HEK293 (cell line): Measurements from ENCODE around the gene DOCK4.
A peak's percentile ranks its signal among the peaks of the same experiment; 100 is the strongest.

Source experiments
- GLIS1 ChIP-seq: fragments of 450-650 bp; formaldehyde crosslinking; IDR thresholded peaks from 2 replicates; pipeline ENCODE4 v1.5.1; 2016; ENCODE audit warnings: missing biosample characterization, missing genetic modification characterization
- HOXC10 ChIP-seq: sonication (generic); formaldehyde crosslinking; IDR thresholded peaks from 2 replicates; pipeline ENCODE4 v1.8.1; 2023; ENCODE audit warnings: mild to moderate bottlenecking, missing genetic modification reagents
- YY1 ChIP-seq: fragments of 450-650 bp; formaldehyde crosslinking; IDR thresholded peaks from 2 replicates; pipeline ENCODE4 v1.5.1; 2018; ENCODE audit warnings: missing biosample characterization, missing genetic modification characterization
- ZBTB17 ChIP-seq: fragments of 450-650 bp; formaldehyde crosslinking; IDR thresholded peaks from 2 replicates; pipeline ENCODE4 v1.5.1; 2016; ENCODE audit warnings: missing biosample characterization, missing genetic modification characterization
- ZNF629 ChIP-seq: fragments of 450-650 bp; formaldehyde crosslinking; IDR thresholded peaks from 2 replicates; pipeline ENCODE4 v1.5.1; 2017; ENCODE audit warnings: missing biosample characterization, missing genetic modification characterization
- ZSCAN16 ChIP-seq: fragments of 450-650 bp; formaldehyde crosslinking; IDR thresholded peaks from 2 replicates; pipeline ENCODE4 v1.5.1; 2016; ENCODE audit warnings: missing biosample characterization, missing genetic modification characterization
- ZSCAN30 ChIP-seq: fragments of 450-650 bp; IDR thresholded peaks from 2 replicates; pipeline ENCODE4 v1.5.1; 2018; ENCODE audit warnings: missing biosample characterization, mild to moderate bottlenecking, missing genetic modification characterization, moderate library complexity
- TF ChIP-seq, protein P1 (sequence below): sonication (generic); formaldehyde crosslinking; IDR thresholded peaks from 2 replicates; pipeline ENCODE4 v1.8.1; 2022; ENCODE audit warnings: mild to moderate bottlenecking, moderate library complexity, missing genetic modification reagents
- TF ChIP-seq, protein P2 (sequence below): fragments of 450-650 bp; formaldehyde crosslinking; IDR thresholded peaks from 2 replicates; pipeline ENCODE4 v1.5.1; 2016; ENCODE audit warnings: missing biosample characterization, missing genetic modification characterization

DNA sequence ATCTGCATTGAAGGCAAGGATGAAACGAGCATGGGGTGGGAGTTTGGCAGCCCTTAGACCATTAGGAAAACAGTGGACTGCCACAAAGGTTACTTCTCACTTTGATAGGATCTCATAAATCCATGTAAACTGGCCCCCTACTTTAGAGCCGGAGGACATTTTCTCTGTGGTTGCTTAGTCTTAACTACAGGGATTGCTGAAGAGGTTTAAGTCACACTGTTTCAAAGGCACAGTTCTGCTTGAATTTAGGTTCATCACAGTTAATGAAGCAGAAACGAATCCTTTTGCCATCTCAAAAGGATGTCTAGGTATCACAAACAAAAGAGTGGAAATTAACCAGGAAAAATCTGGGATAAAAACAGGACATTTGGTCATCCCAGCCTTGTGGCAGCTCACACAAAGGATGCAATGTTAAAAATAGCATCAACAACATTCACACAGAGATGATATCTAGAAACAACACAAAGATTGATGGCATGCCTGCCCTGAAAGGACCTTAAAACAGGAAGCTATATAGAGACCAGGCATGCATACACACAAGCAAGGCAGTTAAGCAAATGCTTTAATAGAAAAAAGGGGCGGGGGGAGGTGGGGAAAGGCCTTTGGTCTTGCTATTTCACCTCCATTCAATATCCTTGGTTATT lies 74.0 kb downstream of the DOCK4 start:
- peak; percentile 58 for TF ChIP-seq ZBTB17 (tag by site-specific recombination)
- TF ChIP-seq, protein P1, sequence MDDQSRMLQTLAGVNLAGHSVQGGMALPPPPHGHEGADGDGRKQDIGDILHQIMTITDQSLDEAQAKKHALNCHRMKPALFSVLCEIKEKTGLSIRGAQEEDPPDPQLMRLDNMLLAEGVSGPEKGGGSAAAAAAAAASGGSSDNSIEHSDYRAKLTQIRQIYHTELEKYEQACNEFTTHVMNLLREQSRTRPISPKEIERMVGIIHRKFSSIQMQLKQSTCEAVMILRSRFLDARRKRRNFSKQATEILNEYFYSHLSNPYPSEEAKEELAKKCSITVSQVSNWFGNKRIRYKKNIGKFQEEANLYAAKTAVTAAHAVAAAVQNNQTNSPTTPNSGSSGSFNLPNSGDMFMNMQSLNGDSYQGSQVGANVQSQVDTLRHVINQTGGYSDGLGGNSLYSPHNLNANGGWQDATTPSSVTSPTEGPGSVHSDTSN (CRISPR knock-in tag), result no peak
- no peak for TF ChIP-seq YY1 (tag by site-specific recombination)
- TF ChIP-seq HOXC10 (CRISPR knock-in tag), result no peak
- TF ChIP-seq, protein P2, sequence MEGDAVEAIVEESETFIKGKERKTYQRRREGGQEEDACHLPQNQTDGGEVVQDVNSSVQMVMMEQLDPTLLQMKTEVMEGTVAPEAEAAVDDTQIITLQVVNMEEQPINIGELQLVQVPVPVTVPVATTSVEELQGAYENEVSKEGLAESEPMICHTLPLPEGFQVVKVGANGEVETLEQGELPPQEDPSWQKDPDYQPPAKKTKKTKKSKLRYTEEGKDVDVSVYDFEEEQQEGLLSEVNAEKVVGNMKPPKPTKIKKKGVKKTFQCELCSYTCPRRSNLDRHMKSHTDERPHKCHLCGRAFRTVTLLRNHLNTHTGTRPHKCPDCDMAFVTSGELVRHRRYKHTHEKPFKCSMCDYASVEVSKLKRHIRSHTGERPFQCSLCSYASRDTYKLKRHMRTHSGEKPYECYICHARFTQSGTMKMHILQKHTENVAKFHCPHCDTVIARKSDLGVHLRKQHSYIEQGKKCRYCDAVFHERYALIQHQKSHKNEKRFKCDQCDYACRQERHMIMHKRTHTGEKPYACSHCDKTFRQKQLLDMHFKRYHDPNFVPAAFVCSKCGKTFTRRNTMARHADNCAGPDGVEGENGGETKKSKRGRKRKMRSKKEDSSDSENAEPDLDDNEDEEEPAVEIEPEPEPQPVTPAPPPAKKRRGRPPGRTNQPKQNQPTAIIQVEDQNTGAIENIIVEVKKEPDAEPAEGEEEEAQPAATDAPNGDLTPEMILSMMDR (tag by site-specific recombination), result no peak
- no peak for TF ChIP-seq ZNF629 (tag by site-specific recombination)
- TF ChIP-seq ZSCAN30 (tag by site-specific recombination), result no peak
- peak; percentile 84 for TF ChIP-seq GLIS1 (tag by site-specific recombination)
- no peak for TF ChIP-seq ZSCAN16 (tag by site-specific recombination)
